ENCODE measurements around the gene HTR1B. TPM values are rescaled to one million over a fixed set of nuclear protein-coding genes. Genes with fewer than 3 reads are reported as not detected.

Gene HTR1B
- total RNA-seq, 1 donor from 2014 or later = 10.3 TPM

- Mint-ChIP-seq H3K27me3 (no peaks in the 10 kb centered on the region), H3K4me3 (ENCODE audit: low read depth) (no peak overlapping the region), H3K4me1 (ENCODE audit: low read depth) (peaks cover 5% of the 10 kb centered on the region), H3K9me3 (ENCODE audit: low read depth) (peaks cover 8% of the 10 kb centered on the region), H3K36me3 (ENCODE audit: insufficient read depth) (no peaks in the 10 kb centered on the region), H3K27ac (no peak overlapping the region)
- no peak for TF ChIP-seq CTCF (IDR thresholded peaks at IDR 0.05; ENCODE audit: unreplicated experiment)
- no peak for DNase-seq (ENCODE audit: low spot score, unreplicated experiment)
These were observed 47.6 kb downstream of the HTR1B start for GRCh38 chr6:77415706-77416105.

Other genes with a start within 250 kb of the HTR1B start
- gene MEI4, start 189.5 kb upstream of the HTR1B start, total RNA-seq = 1.9 and 2.6 TPM in 2 replicates

All from progenitor cell of endocrine pancreas (in vitro differentiated cells).